Inflammatory macrophage treated with lipopolysaccharide for 1 hour (primary cell): ENCODE results near the gene KCNG2.
"Not testable (repeated sequence)": the region's sequence is repeated elsewhere in the genome, so short reads cannot be mapped to it uniquely, and the experiment has no call there.

Experiments
- DNase-seq, 2 donors: peaks; one replicate each; pipeline ENCODE4 v3.0.0-alpha.2; 2020 to 2022

Gene KCNG2

DNA sequence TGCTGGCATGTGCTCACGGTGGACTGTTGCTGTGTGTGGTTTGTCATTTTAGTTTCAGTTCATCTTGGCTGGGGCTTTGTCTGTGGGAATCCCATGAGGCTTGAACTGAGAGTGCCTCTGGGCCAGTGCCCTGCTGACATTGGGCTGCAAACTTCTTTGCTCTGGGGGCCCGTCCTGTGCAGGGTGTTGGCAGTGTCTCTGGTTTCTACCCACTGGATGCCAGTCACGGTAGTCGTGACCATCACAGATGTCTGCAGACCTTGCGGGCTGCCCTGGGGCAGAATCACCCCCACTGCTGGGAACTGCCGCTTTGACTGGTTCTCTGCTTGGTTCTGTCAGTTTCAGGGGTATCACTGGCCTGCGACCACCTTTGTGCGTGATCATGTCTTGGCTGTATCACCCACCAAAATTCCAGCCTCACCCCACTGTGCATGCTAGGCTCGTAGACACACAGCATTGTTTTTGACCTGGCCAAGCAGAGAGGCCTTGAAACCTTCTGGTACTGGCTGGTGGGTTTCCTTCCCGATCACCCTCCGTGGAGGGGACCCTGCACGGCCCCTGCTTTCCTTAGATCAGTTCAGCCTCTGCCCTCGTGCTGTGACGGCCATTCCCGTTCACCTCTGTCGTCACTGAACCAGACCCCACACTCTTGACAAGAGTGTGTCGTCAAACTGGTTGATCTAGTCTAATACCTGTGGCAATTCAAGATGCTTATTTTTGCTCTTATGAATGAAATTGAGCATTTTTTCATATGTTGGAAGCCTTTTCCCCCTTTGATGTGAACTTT lies 57.6 kb downstream of the KCNG2 start:
- DNase-seq, result no peak

DNA sequence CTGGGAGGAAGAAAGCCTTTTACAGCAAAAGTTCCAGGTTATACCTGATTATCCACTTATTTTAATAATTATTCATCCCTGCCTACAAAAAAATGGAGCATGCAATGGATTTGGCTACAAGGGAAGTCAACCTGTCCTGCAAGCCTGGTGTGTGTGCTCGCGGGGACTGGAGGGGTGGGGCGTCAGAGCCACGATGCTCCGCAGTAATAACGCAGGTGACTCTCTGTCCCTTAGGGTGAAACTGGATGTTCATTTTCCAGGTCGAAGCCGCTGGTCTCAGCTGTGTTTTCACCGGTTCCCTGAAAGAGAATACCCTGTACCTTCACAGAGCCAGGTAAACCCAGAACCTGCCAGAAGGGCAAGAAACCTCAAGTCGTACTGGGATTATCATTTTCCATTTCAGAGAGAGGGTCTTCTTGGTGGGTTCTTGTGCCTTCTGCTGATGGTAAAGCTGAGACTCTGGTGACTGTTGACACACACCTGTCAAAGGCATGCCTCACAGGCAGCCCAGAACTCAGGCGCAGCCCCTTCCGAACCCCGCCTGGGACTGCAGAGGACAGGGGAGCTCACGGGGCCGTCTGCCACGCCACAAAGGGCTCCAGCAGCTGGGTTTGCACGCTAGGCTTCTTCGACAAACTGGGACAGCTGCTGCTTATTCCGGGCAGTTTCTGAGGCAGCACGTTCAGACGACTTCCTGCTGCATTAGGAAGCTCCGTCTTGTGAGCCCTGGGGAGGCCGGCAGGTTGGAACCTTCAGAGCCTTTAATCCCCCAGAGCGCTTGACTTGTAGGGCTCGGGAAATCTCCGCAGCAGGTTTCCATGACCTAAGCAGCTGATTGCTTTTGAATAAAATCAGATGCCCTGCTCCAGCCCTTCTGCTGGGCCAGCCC lies 58.6 kb downstream of the KCNG2 start:
- DNase-seq, result peak in 1 of 2 donors; percentile 12

DNA sequence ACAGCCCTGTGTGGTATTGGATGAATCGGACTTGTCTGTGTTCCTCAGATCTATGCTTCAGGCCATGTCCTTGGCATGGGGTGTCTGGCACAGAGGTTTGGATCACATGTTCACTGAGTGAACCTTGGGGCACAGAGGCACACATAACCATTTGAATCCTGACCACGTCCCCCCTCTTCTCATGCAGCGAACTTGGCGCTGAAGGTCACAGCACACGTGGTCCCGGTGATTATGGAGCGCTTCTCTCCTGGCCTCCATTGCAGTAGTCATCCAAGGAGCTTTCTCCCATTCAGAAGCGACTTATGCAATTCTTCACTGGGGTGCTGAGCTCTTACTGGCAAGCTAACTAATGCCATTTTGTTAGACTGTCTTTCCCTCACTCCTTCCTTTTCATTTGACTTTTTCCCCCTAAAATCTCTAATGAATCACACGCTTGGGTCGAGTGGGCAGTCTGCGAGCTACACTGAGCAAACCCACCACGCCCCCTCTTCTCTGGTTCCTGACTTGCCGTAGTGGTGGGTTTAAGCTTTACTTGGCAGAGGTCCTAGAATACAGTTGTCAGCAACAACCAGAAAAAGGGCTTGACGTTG lies 59.4 kb downstream of the KCNG2 start:
- DNase-seq, result no peak

DNA sequence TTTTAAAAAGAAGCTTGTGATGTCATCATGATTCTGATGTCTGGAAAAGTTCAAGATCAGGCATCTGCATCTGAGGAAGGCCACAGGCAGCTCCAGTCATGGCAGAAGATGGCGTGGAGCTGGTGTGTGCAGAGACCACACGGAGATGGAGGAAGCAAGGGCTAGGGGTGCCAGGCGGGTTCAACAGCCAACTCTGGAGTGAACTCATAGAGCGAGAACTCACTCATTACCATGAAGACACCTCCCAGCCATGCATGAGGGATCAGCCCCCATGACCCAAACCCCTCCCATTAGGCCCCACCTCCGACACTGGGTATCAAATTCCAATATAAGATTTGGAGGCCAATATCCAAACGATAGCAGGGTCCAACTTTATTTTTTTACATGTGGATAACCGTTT lies 61.6 kb downstream of the KCNG2 start:
- DNase-seq, result no peak

DNA sequence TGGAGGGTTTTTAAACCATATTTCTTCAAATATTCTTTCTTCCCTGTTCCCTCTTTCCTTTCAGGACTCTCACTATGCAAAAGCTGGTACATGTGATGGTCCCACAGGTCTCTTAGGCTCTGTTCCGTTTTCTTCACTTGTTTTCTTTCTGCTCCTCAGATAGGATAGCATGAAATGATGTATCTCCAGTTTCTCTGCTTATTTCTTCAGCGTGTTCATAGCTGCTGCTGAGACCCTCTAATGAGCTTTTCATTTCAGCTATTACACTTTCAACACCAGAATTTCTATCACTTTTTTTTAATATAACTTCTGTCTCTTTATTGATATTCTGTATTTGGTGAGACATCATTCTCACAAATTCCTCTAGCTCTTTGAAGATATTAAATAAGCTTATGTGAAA lies 63.9 kb downstream of the KCNG2 start:
- no peak for DNase-seq

DNA sequence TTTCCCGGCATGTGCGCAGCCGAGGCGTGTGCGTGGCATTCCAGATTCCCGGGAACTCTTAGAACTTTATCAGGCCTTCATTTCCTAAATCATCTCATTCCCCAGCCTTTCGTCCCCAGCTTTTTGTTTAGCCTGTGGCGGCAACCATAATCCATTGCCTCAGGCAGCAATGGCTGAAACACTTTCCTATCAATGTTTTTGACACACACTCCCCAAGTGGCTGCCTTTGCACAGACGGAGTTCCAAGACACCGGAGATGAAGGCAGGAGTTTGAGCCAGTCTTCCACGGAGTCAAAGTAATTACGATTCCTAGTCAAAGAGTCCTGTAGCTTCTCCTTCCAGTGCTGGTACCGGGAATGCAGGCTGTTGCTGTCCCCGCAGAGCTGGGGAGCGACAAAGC lies 64.8 kb downstream of the KCNG2 start:
- DNase-seq, result no peak

DNA sequence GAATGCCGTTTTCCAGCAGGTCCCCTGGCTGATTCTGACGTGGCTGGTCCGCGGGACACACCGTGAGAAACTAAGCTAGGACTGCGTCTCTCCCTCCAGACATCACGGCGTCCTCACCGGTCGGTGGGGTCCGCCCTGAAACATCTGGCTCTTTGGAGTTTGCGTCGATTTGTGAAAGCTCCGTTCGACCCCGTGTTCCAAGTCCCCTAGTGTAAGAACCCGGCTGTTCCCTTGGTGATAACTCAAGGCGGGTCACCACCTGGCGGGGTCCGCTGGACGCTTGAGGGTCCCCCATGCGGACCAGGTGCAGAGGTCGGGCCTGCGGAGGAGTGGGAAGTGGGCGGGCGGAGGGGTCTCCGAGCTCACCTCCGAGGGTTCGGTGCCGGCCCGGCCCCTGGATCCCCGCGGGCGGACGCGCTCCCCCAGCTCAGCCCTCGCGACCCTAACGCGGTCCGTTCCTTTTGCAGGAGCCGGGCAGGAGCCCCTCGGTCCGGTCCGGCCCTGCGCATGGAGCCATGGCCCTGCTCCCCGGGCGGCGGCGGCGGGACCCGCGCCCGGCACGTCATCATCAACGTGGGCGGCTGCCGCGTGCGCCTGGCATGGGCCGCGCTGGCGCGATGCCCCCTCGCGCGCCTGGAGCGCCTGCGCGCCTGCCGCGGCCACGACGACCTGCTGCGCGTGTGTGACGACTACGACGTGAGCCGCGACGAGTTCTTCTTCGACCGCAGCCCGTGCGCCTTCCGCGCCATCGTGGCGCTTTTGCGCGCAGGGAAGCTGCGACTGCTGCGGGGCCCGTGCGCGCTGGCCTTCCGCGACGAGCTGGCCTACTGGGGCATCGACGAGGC lies 65.6 kb downstream of the KCNG2 start:
- no peak for DNase-seq

DNA sequence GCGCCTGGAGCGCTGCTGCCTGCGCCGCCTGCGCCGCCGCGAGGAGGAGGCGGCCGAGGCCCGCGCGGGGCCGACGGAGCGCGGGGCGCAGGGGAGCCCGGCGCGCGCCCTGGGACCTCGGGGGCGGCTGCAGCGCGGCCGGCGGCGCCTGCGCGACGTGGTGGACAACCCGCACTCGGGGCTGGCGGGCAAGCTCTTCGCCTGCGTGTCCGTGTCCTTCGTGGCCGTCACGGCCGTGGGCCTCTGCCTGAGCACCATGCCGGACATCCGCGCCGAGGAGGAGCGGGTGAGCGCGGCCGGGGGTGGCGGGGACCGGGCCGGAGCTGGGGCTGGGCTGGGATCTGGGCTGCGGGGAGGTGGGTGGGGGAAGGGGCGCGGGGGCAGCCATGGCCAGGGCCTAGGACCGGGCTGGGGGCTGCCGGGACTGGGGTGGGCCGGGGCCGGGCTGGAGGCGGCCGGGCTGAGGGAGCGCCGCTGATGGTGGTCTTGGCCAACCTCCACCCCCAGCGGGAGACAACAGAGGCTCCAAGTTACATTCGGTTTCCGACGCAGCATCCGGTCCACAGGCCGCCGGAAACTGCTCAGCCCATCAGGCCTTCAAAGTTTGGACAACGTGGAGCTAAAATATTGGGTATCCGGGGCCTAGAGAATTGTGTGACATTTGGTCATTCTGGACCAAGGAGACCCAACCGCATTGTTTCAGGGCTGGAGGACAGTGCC lies 66.4 kb downstream of the KCNG2 start:
- no peak for DNase-seq

DNA sequence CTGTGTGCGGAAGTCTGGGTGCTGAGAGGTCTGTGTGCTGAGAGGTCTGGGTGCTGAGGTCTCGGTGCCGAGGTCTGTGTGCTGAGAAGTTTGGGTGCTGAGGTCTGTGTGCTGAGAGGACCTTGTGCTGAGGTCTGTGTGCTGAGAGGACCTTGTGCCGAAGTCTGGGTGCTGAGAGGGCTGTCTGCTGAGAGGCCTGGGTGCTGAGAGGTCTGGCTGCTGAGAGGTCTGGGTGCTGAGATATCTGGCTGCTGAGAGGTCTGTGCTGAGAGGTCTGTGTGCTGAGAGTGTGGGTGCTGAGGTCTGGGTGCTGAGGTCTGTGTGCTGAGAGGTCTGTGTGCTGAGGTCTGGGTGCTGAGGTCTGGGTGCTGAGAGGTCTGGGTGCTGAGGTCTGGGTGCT lies 67.2 kb downstream of the KCNG2 start:
- not testable (repeated sequence) for DNase-seq

DNA sequence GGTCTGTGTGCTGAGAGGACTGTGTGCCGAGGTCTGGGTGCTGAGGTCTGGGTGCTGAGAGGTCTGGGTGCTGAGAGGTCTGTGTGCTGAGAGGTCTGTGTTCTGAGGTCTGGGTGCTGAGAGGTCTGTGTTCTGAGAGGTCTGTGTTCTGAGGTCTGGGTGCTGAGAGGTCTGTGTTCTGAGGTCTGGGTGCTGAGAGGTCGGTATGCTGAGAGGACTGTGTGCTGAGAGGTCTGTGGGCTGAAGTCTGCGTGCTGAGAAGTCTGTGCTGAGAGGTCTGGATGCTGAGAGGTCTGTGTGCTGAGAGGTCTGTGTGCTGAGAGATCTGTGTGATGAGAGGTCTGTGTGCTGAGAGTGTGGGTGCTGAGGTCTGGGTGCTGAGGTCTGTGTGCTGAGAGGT lies 68.2 kb downstream of the KCNG2 start:
- not testable (repeated sequence) for DNase-seq

DNA sequence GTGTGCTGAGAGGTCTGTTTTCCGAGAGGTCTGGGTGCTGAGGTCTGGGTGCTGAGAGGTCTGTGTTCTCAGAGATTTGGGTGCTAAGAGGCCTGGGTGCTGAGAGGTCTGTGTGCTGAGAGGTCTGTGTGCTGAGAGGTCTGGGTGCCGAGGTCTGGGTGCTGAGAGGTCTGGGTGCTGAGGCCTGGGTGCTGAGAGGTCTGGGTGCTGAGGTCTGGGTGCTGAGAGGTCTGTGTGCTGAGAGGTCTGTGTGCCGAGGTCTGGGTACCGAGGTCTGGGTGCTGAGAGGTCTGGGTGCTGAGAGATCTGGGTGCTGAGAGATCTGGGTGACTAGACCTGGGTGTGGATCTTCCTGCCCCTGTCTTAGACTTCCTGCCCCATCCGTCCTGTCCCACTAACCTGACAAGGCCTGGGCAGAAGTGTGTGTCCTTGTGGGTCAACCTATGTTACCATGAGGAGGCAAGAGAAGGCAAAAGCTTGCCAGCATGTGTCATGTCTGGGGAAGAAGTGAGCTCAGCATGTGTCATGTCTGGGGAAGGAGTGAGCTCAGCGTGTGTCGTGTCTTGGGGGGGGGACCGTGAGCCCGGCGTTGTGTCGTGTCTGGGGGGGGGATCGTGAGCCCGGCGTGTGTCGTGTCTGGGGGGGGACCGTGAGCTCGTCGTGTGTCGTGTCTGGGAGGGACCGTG lies 69.3 kb downstream of the KCNG2 start:
- DNase-seq, result no peak

DNA sequence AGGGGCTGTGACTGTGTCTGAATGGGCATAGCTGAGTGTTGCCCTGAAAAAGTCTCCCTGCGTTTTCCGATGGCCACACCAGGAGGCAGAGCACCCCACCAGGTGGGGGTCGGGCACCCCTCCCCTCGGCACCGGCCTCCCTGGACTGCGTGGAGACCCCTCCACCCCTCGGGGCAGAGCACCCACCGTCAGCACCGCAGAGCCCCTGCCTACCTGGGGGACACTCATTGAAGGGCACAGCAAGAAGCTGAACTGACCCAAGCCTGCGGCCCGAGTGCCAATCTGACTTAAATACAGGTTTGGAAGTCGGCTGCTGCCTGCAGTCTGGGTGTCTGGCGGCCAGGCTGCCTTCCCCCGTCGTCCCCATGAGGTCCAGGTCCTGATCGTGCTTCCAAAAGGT lies 69.9 kb downstream of the KCNG2 start:
- DNase-seq, result no peak

DNA sequence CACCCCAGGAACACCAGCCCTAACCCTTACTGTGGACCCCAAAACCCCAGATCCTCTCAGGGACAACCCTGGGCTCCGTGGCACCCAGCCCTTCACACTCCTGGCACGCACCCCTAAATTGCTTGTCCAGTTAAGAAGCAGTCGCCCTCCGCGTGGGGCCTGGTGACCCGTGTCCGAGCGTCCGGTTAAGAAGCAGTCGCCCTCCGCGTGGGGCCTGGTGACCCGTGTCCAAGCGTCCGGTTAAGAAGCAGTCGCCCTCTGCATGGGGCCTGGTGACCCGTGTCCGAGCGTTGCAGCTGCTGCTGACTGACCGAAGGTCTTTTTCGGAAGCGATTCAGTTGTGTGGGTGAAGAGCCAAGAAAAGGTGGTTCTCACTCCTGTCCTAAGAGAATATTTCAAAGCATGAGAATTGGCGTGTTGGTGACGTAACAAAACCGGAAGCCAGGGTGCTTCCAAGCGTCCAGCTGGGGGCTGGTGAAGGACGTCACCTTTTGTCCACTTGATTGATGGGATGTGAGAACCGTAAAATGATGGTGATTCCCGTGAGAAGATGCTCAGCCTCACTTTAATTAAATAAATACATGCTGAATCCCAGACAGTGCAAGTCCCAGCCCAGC lies 70.5 kb downstream of the KCNG2 start:
- DNase-seq, result no peak

DNA sequence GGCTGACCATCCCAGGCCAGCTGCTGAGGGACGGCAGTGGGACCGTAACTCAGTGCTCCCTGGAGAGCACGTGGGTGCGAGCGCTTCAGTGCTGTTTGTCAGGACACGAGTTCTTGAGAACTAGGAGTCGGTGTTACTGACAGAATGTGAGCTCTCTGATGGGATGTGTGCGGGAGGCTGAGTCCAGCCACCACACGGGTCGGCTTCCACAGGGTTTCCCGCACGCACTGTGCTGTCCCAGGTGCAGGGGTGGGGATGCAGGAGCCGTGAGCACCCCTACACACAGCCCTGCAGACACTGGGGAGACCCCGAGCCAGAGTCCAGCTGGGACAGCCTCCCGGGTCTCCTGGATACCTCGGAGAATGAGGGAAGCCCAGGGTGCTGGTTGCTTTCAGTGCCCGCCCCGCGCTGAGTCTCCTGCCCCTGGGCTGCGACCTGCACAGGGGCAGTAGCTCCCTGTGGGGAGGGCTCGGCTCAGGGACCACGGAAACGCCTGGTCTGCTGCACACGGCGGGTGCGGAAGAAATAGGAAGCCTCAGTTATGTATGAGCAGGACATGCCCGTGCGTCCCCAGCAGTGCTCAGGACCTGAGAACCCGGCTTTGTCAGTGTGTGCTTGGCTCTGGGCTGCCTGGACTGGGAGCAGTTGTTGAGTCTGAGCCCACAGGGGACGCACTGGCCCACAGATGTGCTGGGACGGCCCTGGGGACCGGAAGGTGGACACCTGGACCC lies 71.2 kb downstream of the KCNG2 start:
- no peak for DNase-seq

DNA sequence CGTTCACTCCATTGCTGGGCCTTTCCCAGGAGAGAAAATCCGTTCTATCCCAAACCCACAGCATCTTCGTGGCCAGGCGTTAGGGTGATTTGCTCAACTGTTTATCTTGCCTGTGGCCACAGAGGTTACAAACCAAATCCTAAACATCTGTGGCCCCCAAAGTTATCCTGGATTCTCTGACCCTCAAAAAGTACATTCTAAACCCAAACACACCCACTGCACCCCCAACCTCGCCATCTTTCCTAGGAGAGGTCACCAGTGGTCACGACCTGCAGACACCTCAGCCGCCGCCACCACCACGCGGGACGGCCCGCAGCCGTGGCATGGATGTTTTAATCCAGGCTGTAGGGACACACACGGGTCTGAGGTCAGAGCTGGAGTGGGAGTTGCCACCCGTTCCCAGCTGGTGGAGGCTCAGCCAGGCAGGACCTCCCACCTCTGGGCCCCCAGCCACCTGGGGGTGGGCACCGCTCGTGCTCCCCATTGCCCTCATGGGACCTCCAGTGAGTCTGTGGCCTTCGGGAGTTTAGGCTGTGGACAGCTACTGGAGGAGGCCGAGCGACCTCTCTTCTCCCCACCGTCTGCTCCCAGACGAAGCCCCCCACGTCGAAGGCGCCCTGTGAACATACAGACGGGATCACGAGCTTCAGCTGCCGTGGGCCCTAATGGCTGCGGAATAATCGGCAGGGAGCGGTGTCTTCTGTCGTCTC lies 72.0 kb downstream of the KCNG2 start:
- no peak for DNase-seq

DNA sequence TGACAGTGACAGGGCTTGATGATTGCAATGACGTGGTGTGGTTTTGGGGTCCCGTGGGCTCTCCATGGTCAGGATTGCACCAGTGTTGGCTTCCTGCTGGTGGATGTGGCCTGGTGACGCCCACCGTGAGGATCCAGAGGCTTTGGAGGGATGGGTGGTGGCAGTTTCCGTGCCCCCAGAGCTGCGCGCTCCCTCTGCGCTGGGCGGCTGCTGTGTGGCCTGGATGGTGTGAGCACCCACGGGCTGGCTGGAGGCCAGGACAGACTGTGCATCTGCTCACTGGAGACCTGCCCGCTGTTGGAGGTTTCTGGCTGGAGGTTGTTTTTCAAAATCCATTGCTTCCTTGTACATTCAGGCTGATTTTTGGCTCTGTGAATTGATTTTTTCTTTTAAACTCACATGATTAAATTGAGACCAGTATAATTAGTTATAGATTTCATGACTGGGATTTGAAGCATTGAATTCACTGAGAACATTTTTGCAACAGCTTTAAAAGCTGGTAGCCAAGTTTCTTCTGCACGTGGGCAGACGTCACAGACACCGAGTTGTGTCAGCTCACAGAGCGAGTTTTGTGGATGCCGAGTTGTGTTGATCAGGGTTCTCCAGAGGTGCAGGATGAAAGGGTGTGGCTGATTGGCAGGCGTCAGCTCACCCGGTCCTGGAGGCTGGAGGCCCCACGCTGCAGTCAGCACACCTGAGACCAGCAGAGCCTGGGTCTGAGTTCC lies 72.7 kb downstream of the KCNG2 start:
- no peak for DNase-seq

DNA sequence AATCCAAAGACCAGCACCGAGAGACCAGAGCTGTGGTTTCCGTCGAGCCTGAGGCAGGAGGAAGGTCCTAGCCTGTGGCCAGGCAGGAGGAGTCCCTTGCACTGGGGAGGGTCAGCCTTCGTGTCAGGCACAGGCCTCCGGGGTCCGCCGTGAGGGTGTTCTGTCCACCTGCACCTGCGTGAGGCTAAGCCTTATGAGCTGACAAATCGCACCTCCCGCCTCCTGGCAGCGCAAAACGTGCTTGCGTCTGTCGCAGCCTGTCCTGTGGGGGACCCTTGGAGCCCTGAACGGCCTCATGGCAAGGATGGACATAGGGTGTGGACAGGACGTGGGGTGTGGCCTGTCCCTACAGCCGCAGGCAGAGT lies 73.3 kb downstream of the KCNG2 start:
- no peak for DNase-seq

DNA sequence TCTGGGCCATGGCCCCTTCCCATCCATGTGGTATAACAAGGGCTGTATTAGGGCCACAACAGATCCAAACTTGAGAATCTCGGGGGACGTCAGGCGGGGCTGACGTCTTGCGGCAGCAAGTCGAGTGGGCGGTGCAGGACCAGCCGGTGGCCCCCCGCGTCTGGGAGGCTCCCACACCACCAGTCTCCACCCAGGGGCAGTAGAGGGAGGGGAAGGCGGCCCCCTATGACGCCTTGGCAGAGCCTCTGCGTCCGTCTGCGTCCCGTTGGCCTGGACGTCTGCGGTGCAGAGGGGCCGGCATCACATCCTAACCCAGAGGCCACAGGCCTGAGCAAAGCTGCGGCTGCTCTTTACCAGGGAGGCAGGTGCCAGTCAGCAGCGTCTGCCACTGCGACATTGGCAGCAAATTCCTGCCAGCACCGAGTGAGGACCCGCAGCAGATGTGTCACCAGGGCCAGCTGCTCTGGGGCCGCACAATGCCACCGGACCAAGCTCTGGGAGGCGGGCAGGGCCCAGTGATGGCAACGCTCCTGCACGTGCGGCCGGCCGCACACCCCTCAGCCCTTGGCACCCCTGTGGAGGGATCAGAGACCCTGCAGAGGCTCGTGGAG lies 73.8 kb downstream of the KCNG2 start:
- no peak for DNase-seq
